HG03139 (cell line): ENCODE measurements around the gene AKT1.

Experiments
- ATAC-seq: cut with Tn5 transposase; IDR thresholded peaks from one replicate; pipeline ENCODE4 v1.9.1; 2021; ENCODE audit not compliant: unreplicated experiment

The AKT1 gene

DNA sequence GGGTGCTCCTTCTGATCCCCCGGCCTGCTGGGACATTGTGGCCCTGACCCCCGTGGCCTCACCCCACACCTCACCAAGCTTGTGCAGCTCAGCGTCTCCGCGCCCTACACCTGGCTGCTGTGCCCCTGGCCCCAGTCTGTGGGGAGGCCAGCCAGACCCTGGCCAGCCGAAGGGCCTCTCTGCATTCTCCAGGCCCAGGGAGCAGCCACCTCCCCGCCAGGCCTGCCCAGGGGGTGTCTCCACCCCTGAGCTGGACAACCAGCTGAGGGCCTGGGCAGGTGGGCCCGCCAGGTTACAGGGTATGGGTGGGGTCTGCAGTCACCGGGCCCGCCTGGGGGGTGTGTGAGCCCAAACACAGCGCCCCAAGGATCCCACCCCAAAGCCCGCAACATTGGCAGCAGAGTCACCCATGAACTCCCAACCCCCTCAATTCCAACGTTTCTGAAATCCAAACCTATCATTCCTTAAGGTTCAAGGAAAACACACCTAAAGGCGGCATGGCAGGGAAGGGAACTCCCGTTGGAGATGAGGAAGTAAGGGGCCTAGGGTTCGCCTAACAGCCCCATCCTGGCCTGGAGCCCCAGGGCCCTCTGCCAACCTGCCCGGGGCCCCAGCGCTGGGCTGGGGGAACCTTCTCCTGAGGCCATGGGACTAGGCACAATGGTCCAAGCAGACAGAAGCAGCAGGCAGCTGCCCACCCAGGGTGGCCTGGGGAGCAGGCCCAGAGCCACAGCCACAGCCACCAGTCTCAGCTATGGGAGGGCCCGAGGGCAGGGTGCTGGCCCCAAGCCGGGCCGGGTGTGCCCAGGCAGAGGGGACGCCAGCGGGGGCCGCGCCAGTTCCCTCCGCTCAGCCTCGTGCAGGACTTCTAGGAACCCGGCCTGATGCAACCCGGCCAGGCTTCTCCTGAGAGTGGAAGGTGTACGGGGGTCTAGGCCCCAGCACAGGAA lies 8.5 kb downstream of the AKT1 start:
- no peak for ATAC-seq

DNA sequence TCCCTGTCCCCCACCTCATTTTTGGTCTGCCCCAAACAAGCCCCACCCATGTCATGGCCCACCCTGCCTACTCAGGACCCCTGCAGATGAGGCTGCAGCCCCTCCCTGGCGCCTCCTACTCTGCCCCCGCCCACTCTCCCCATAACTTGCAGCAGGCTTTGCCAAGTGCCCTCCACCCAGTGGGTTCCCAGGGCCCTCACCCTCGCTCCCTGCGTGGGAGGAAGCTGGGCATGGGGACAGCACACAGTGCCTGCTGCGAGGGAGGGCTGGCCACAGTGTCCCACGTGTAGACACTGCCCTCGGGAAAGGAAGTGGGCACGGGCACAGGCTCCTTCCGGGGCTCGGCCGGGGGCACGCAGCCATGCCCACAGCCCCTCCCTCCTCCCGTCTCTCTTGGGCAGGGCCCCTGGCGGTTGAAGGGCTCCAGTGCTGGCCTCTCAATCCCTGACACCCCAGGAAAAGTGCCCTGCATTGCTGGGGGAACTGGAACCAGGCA lies 9.4 kb downstream of the AKT1 start:
- ATAC-seq: no peak

DNA sequence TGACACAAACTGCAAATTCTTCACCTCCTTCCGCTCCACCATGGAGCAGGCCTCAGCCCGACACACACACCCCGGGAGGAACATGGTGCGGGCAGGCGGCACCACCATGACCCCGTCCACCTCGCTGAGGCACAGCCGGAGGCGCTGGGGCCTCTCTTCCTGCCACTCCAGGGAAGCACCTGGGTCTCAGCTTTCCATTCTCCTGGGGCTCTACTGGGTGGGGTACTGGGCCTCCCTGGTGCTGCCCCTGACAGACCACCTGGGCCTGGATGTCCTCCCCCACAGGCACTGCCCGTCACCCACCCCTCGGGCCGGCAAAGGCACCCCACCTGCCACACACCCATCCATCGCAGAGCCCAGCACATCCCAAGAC lies 9.9 kb downstream of the AKT1 start:
- ATAC-seq: no peak

DNA sequence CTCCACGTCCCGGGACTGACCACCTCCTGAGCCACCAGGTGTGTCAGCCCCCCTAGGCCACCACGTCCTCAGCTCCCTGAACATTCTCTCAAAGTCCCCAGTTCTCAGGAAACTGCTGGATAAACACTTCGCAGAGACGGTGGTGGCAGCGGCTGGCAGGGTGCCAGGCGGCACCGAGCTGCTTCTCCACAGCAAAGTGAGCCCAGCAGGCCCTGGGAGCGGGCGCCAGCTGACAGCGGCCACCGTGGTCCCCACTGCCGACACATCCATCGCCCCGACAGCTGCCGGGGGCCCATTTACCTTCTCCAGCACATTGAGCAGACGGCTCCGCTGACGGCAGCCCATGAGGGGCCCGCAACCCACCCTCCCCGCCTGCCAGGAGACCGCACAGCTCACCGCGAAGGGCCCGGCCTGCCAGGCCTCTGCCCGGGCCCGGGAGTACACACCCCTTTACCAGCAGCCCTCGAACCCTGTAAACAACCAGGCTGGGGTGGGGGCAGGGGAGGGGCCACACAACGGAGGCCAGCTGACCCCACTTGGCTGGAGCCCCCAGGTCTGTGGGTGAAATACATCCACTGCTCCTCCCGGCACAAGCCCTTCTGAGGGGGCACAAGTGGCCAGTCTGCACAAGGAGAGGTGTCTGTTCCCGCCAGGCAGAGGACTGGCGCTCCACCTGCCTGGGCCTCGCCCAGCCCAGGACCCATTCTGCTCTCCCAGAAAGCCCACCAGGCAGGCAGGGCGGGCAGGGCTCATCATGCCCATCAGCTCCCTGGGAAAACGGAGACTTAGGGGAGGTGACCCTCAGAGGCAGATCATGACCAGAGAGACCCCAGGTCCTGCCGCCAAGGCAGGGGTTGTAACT lies 10.5 kb downstream of the AKT1 start:
- no peak for ATAC-seq

DNA sequence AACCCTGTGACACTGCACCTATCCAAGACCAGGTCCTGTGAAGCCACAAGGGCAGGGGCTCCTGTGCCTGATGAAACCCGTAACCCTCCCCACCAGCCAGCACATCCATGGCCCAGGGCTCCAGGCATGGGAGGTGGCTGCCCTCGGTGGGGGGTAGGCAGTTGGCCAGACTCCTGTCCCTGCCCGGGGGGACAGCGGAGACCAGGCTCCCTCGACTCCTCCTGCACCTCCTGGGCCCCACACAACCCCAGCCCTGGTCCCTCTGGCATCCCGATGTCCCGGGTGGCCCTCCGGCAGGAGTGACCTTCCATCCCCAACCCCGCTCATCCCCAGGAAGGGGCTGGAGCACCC lies 11.4 kb downstream of the AKT1 start:
- ATAC-seq: no peak

DNA sequence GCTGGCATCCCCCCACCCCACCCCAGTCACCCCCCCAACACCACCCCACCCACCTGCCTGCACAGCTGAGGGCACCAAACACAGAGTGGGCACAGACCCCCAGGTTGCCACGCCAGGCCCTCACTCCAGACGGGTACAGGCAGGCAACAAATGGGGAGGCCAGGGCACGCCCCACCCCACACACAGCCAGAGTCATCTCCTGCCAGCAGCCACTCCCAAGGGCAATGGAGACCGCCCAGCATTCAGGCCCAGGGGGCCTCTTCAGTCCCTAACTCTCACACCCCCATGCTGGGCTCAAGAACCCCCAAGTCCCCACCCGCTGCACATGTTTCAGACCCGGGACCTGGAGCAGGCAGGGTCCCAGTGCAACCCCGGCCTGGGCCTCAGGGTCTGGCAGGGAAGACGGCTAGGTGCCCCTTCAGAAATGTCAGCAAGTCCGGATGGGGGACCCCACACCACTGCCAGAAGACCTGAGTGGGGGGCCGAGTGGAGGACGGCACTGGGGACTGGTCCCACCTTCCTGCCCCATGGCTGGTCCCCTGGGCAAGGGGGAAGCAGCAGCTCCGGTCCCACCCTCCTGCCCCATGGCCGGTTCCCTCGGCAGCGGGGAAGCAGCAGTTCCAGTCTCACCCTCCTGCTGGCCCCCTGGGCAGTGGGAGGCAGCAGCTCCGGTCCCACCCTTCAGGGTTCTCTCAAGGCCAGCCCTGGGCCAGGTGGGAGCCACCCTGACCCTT lies 11.9 kb downstream of the AKT1 start:
- ATAC-seq: no peak

DNA sequence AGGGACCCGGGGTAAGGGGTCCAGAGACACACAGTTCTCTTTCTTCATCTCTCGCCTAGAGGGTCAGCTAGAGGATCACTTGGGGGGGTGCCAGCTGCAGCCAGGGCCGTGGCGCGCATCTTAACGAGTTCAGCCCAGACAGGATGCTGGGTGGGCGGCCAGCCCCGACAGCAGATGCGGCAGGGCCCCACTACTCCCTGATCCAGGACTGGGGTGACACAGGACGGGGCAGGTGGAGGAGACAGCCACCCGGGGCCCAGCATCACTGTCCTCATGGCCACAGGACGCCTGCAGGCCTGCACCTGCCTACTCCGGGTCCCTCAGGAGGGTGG lies 12.8 kb downstream of the AKT1 start:
- ATAC-seq: no peak

DNA sequence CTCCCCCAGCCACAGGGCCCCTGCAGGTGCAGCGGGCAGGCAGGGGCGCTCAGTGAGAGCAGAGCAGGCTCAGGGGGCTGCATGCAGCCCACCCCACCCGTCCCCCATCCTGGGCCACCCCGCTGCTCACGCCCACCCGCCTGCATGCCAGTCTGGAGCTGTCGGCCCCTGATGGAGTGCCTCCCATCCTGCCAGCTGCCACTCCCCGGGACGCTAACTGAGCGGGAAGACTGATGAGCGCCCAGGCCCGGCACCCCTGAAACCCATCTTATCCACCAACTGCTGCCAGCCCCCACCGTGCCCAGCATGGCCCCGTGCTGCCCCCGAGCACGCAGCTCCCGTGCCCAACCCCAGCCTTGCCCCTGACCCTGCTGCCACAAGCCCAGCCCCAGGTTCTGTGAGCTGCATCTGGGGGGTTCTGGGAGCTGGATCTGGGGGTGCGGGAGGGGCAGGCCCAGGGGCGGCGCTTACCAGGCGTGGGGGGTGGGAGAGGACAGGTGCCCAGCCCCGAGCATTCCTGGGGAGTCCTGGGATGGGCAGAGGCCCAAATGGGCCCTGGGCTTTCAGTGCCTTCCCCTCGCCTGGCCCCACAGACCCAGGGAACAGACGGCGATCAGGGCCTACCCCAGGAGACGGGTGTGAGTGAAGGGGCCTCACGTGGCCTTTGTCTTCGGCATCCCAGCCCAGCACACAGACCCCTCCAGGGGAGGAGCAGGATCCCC lies 13.3 kb downstream of the AKT1 start:
- no peak for ATAC-seq

DNA sequence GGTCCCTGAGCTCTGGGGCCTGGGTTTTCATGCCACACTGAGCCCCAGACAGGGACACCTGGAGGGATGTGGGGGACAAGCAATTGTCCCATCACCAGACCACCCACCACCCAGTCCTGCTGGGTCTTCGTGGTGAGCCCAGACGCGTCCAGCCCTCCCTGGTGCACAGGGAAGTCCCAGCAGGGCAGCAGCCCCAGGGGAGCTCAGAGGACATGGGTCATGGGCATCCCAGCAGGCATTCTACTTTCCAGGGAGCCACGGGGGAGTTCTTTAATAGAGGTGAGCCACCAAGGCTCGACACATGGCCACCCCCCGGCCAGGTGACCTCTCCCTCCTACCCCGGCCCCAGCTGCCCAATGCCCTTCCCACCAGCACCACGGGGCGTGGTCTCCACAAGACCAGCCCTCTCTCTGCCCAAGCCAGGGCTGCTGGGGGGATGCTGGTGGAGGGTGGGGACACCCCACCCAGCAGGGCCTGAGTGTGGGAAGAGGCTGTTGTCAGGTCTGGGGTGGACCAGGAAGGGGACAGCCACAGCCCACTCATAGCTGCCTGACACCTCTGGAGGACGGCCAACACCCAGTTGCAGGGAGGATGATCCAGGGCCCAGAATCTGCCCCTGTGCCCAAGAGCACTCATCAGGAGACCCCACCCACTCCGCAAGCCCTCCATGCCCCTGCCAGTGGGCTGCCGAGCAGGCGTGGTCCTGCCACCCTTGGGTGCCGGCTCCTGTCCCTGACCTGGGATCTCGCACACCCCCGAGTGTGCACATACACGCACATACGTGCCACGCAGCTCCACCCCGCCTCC lies 14.1 kb downstream of the AKT1 start:
- ATAC-seq: no peak

DNA sequence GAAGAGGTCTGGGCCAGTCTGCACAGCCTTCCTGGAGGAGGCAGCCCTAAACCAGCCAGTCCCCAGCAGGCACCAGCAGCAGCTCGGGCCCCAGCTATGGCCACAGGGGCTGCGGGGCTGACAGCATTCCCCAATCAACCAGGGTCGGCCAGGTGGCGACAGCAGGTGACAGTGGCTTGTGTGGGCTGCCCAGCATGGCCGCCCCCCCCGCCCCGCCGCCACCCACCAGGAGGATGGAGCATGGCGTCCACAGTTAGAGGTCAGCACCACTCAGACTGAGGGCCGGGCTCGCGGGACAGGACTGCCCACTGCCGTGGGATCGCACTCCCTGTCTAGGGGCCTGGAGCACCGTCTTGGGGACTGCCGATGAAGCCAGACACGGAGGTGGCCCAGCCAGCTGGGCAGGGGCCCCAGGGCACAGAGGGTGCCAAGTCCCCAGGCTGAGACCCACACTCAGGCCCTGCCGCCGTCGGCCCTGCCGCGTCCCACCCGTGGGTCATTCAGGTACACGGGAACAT lies 15.0 kb downstream of the AKT1 start:
- ATAC-seq: no peak

DNA sequence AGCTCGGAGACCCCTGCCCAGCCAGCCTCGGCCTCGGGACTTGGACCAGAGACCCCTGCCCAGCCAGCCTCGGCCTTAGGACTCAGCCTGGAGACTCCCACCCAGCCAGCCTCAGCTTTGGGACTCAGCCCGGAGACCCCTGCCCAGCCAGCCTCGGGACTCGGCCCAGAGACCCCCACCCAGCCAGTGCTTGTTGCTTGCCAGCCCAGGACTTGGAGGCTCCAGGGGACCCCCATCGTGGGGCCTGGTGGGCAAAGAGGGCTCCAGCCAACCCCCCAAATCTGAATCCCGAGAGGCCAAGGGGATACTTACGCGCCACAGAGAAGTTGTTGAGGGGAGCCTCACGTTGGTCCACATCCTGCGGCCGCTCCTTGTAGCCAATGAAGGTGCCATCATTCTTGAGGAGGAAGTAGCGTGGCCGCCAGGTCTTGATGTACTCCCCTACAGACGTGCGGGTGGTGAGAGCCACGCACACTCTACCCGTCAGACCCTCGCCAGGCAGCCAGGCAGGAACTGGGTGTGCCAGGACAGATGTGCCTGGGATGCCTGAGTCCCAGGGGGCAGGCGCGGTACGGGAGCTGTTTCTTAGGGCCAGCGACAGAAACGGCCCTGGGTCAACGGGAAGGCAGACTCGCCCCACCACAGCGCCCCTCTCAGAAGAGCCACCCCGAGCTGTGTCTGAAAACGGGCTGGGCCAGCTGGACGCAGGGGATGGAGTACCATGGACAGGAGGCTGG lies 15.6 kb downstream of the AKT1 start:
- ATAC-seq: no peak

DNA sequence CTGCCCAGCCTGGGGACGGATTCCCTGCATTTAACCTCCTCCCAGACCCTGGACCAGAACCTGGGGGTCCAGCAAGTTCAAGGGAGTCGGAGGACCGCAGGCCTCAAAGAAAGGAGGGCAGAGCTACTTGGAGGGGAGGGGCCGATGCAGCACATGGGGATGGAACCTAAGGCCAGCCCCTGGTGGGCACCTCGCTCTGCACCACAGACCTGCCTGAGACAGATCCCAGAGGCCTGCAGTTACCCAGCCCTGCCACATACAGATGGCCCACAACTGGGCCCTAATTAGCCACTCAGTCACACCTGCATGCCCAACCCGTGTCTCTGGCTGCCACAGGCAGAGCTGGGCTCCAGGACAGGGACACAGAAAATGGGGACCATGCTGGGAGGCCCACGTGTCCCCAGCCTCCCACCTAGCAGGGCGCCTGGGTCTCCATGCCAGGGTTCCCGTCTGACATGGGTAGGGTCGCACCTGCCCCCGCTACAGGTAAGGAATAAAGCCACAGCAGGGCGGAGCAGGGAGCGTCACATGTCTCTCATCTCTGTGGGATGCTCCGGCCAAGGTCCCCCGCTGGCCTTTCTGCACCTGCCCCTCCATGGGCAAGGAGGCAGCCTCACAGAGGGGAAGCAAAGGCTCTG lies 16.7 kb downstream of the AKT1 start:
- no peak for ATAC-seq

DNA sequence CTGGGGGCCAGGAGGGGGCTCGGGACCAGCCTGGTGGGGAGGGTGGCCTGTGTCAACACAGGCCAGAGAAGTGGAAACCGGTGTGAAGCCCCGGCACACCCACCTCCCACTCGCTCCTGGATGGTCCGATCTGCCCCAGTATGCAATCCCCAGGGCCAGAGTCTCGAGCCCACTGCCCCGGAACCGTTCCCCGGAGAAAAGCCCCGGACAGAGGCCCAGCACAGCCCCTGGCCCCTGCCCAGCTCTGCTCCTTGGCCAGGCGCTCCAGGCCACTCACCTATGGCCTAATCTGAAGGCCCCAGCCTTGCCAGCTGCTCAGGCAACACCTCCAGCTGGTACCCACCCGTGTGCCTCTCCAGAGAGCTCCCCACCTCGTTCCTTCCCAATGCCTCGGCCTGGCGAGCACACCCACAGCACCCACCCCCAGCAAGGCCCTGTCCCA lies 17.7 kb downstream of the AKT1 start:
- ATAC-seq: no peak

DNA sequence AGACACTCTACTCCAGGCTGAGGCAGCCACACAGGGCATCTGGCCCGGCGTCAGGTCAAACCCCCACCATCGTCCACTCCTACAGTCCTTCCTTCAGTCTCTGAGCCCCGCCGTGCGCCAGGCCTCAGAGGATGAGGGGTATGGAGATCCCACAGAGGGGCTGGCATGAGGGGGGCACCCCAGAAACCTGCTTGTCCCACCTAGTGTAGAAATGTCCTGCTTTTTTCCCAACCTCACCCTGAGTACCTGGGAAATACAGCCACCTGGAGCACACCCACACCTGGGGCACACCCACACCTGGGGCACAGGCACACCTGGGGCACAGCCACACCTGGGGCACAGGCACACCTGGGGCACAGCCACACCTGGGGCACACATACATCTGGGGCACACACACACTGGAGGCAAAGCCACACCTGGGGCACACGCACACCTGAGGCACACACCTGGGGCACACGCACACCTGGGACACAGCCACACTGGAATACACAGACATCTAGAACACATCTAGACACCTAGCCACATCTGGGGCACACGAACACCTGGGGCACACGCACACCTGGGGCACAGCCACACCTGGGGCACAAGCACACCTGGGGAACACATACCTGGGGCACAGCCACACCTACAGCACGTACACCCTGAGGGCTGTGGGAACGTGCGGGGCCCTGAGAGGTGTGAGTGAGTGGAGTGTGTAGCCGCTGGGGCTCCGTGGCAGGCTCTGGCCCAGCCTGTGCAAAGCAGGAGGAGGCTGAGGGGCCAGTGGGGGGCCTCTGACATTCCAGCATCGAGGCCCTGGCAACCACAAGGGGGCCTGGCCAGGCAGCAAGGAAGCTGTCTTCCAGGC lies 18.4 kb downstream of the AKT1 start:
- ATAC-seq: no peak

DNA sequence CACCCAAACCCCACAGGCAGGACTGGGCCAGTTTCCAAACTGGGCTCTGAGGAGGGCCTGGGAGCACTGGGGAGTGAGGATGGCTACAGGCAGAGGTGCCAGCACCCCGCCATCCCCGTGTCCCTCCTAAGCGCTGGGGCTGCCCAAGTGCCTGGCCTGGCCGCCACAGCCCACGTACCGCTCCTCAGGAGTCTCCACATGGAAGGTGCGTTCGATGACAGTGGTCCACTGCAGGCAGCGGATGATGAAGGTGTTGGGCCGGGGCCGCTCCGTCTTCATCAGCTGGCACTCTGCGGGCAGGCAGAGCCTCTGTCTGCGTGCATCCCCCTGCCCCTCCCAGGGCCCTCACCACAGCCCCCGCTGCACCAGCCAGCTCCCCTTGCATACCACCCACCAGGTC lies 19.1 kb downstream of the AKT1 start:
- ATAC-seq: no peak

DNA sequence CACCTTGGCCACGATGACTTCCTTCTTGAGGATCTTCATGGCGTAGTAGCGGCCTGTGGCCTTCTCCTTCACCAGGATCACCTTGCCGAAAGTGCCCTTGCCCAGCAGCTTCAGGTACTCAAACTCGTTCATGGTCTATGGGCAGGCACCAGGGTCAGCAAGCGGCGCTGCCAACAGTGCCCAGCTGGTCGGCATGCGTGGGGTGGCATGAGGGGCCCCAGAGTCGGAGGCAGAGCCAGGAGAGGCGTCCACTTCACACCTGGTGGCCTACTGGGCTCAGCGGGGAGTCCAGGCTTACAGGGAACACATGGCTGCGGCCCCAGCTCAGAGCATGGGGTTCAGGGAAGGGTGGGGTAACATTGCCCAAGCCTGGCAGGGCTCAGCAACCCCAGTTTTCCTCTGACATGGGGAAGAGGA lies 20.5 kb downstream of the AKT1 start:
- no peak for ATAC-seq

DNA sequence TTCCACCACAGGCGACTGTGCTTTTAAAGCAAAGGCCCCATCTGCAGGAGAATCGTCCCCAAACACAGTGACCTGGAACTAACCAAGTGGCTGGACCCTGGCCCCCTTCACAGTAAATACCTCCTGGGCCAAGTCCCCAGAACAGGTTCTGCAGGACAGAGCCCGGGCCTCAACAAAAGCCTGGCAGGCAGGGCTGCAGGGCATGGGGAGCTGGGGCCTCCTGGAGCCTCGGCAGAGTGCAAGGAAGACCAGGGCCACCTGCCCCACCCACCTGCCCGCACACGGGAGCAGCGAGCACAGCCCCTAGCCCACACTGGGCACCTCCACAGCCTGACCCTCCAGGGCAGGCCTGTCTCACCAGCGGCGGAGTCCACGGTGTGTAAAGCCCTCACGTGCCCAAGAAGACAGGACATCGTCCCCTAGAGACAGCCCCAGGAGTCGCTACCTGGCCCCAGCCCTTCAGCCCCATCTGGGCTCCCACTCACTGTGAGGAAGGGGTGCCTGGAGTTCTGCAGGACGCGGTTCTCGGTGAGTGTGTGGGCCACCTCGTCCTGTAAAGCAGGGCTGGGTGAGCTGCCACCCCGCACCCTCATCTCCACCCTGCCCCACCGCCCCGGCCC lies 21.0 kb downstream of the AKT1 start:
- no peak for ATAC-seq
